HG03521 (cell line): ENCODE results near the gene TEC.
"Not testable (repeated sequence)": the region's sequence is repeated elsewhere in the genome, so short reads cannot be mapped to it uniquely, and the experiment has no call there.

Source experiments
- ATAC-seq: cut with Tn5 transposase; IDR thresholded peaks from one replicate; pipeline ENCODE4 v1.9.1; 2021; ENCODE audit warnings: mild to moderate bottlenecking, moderate library complexity; ENCODE audit not compliant: unreplicated experiment

The TEC gene

DNA sequence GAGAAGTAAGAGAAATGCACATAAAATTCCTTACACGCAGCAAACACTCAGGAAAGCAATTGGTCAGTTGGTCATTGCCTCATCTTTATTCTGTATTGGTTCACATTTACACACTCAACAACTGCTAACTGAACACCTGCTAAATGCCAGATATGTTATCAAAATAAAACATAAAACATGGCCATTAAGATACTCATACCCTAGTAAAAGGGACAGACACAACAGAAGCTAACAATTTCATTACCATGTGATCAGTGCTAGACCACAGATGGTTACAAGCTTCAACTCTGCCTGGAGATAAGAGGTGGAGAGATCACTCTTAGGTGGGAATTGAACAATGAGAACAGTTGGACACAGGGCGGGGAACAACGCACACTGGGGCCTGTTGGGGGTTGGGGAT is 26.2 kb downstream of the TEC start:
- ATAC-seq = no peak

DNA sequence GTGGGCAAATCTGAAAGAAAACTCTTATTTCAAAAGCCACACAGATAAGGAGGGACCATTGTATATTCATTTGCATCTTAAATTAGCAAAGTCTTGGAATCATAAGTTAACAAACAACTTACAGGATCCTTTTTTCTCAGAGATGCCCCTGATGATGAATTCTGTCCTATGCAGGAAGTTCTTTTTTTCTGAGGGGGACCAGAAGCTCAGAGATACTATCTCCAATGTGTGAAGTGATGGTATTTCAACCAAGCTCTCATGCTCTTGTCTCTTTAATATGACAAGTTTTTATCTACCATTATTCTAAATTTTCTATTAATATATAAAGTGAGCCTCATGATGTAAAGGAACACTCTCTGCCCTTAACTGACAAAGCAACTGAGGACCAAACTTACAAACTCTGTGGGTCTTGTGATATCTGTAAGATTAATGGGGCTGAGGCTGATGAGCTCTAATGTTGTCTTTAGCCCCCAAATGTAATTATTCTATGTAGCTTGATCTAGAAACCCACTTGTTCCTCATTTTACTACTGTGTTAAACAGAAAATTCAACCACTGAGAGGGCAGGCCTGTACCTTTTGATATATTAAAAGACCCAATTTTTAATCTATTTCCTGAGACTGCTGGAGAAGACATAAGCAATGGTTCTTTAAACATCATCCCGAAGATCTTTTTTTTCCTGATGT is 27.0 kb downstream of the TEC start:
- ATAC-seq = no peak

DNA sequence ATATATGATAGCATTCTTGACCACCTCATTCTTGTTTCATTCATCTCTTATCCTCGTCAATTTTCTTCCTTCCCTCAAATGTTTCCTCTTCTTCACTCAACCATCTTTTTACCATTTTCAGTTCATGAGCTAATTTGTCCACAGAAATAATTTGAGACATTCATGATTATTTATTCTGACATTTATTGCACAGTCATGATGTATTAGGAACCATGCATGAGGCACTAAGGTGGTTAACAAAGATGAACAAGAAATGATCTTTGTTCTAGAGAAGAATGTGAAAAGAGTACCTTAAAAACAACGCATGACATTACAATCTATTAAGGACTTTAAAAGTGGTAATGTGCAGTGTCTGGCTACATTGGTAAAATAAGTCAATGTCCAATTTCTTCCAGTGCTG is 27.9 kb downstream of the TEC start:
- ATAC-seq = no peak

DNA sequence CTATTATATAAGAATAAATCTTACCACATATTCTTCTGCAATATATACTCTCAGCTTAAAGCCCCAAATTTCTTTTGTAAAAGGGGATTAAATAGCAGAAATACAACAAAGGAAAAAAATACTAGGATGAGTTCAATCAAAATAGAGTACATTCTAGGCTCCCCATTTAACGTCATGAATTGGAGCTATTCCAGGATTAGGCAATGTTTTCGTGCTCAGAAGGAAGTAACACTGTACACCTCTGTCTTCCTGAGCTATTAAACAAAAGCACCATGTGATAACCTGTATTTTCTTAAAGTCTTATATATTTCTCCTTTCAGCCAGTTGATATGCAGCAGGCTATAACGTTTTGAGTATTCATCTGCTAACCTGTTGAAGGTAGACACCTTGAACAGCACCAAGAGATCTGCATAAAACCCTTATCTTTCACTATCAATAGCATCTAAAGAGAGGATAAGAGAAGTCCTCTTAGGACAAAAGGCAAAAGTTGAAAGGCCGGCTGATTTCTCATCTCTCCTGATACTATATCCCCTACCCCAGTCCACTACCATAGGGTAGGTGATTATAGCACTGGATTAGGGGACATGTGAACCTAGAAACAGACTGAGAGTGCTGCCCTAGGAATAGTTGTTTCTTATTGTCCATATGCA is 31.5 kb downstream of the TEC start:
- ATAC-seq = no peak

DNA sequence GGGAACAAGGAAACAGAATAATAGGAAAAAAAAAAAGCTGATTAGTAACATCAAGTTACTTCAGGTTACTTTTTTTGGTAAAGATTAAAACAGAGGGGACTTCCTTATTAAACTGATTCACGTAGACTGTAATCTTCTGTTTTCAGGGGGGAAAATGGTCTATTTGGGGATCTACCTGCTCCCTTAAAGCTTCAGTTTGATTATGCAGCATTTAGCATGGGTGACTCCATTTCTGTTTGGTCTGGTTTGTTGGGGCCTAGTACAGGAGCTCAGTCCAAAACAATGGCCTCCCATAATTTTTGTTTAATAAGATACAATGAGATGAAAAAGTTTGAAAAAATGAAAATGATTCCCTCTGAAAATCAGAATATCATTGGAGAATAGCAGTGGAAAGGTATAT is 34.6 kb downstream of the TEC start:
- ATAC-seq = no peak

DNA sequence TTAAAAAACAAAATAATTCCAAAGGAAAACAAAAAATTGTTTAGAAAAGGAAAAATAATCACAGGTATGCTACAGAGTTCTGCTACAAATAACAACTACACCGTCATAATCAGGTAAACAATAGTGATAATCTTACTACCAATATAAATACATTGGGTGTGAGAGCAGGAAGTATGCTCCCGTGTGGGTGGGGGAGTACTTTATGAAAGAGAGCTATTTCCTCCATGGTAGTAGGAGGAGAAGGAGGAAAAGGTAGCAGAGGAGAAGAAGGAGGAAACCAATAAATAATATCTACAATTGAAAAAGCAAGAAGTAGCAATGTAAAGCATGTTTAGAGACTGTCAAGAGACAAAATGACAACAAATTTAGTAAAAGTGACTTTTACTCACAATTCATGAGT is 35.1 kb downstream of the TEC start:
- ATAC-seq = no peak

DNA sequence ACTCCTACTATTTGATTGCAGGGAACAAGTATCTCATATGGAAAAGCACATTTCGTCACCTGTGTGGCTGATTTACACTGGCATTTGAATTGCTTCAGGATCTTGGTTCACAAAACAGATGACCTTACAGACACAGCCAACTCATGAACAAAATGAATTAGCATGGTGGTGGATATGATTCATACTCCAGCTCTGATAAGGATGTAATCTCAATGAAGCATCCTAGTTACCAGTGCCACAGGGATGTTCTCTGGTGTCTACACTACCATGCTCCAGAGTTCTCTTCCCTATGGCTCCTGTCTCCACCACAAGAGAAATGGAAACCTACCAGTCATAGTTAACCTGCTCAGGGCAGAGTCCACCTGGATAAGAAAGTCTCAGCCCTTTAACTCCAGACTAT is 40.7 kb downstream of the TEC start:
- ATAC-seq = no peak

DNA sequence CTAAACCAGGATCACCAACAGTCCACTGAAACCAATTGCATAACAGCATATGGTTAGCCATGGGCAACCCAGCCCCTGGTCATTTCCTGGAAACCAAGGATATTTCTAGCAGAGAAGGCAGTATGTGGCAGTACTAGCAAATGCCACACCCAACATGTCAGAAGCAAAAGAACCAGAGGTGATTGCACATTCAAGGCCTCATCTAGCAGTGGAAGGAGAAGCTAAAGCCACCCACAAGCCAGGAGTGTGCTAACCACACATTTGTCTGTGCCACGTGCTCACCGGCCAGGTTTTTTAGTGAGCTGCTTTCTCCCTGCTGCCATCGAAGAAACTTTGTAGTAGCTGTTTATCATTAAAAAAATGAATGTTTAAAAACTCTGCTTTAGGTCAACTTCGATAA is 42.0 kb downstream of the TEC start:
- no peak for ATAC-seq

DNA sequence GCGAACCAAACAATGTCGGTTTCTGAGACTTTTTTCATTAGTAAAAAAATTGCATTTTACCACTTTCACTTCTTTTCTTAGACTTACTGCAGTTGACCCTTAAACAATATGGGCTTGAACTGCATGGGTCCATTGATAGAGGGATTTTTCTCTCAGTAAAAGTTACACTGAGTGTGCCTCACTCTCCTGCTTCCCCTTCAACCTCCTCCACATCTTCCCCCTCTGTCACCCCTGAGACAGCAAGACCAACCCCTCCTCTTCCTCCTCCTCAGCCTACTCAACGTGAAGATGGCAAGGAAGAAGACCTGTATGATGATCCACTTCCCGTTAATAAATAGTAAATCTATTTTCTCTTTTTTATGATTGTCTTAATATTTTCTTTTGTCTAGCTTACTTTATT is 43.4 kb downstream of the TEC start:
- ATAC-seq = no peak

DNA sequence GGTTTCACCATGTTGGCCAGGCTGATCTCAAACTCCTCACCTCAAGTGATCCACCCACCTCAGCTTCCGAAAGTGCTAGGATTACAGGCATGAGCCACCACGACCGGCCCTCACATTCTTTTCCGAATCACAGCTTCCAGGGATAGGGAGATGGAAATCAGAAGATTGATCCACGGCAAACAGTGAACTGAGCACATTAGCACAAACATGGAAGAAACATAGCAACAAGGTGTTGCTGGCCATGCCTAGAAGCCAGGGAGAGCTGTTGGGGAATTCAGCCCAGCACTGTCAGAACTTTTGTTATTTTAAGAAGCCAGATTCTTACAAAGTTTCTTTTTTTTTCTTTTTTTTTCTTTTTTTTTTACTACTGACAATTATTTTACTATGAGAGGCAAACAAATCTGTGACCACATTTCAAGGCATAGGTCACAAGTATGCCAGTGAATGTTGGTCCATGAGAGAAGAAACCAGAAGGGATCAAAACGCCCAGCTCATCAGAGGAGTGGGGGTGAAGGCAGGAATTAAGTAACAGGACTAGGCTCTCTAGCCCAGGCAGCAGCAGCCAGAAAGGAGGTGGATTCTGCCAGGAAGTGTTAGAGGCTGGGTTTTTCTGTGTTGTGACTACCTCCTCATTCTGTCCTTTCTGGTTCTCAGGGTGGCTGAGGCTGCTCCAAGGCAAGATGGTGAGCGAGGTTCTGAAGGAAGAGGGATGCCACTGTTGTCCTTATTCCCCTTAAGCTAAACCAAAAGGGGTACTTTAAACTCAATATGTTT is 44.1 kb downstream of the TEC start:
- no peak for ATAC-seq

DNA sequence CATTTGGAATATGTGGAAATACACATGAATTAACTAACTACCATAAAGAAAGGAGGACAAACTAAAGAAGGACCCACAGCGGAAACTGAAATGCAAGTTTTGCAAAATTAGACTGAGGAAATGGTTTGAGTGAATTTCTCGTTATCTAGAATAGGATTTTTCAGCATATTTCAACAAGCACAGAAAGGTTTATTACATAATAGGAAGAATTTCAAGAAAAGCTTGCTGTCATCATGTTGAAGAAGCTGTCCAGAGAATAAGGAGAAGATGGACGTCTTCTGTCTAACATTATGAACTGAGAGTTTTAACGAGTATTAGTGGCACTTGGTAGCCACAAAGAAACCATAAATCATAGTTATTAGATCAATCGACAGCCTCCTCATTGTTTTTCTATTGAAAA is 45.0 kb downstream of the TEC start:
- ATAC-seq = no peak

DNA sequence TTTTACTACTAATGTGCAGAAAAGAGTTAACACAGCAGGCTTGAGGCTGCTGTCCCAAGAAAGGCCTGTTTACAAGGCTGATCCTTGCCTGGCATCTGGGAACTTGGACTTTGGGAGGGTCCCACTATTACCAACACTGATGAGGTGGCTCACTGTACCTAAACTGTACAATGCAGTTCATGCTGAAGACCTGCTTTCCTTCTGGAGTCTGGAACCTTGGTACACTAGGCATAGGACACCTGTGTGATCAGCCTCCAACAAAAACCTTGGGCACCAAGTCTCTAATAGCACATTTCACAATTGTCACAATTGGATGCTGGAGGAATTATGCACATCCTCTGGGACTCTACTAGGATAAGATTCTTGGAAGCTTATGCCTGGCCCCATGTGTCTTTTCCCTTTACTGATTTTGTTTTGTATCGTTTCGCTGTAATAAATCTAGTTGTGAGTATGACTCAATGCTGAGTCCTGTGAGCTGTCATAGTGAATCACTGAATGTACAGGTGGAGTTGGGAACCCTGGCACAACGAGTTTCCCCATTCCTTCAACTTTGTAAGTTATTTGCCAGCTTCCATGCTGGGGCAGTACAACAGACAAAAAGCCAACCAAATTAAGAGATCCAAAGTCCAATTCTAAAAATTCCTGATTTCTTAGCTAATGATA is 45.9 kb downstream of the TEC start:
- ATAC-seq = no peak

DNA sequence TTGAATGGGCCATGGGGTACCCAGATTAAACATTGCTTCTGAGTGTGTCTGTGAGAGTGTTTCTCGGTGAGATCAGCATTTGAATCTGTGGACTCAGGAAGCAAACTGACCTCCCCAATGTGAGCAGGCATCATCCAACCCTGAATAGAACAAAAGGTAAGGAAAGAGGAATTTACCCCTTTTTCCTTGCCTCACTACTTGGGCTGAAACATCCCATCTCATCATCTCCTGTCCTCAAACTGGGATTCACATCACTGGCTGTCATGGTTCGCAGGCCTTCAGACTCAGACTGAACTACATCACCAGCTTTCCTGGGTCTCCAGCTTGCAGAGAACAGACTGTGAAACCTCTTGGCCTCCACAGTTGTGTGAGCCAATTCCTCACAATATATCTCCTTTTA is 47.1 kb downstream of the TEC start:
- no peak for ATAC-seq

DNA sequence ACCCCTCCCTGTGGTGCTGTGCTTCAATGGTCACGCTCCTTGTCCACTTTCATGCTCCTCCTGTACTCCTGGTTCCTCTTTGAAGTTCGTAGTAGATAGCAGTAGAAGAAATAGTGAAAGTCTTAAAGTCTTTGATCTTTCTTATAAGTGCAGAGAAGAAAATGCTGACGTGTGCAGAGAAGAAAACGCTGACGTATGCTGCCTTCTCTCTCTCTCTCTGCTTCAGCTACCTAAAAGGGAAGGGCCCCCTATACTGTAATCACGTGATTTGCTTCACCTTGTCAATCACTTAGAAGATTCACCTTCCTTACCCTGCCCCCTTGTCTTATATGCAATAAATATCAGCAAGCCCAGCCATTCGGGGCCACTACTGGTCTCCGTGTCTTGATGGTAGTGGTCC is 50.2 kb downstream of the TEC start:
- not testable (repeated sequence) for ATAC-seq

DNA sequence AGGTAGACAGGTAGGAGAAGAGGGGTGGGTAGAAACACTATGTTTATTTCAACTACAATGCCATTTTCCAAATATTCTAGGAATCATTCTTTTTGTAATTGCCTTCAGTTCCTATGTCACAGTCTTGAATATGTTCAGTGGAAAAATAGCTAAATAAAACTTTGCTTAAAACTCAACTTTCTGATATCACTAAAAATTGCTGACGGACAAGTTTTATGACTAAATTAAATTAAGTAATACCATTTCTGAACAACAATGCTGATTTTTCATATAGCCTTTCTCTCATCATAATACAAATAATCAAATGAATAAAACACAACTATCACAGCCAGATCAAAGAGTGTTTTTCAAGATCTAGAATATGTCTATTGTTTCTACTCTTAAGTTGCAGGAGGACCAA is 53.1 kb downstream of the TEC start:
- ATAC-seq = no peak

DNA sequence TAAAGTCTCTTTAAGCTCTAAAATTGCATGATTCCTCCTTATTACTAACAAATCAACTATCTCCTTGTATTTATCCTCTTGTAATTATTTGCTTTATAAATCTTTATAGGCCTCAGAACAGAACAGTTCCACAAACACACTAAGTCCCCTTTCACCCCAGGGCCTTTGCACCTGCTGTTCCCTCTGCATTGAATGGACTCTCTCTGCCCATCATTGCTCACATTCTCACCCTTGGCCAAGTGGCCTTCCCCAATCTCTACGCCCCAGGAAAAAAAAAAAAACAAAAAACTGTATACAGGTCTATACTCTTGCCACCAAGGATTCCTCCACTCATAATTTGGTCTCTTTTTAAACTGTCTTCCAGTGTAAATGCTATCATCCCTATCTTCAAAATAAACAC is 53.7 kb downstream of the TEC start:
- no peak for ATAC-seq

DNA sequence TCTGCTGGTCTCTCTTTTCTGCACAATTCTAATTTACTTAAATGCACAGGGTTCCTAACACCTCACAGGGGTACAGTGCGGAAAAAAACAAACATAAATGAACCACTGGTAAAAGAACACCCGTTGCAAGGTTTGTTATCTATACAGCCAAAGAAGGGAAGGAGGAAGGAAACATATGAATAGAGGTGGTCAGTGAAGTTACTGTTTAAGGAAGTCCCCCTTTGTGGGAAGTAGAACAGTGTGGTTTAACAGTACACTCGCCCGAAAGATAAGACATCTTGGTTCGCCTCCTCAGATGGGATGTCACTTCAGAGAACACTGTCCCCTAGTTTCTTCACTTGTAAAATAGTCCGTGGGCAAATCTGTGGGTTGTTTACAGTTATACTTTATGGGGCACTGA is 57.5 kb downstream of the TEC start:
- peak; percentile 76 for ATAC-seq

DNA sequence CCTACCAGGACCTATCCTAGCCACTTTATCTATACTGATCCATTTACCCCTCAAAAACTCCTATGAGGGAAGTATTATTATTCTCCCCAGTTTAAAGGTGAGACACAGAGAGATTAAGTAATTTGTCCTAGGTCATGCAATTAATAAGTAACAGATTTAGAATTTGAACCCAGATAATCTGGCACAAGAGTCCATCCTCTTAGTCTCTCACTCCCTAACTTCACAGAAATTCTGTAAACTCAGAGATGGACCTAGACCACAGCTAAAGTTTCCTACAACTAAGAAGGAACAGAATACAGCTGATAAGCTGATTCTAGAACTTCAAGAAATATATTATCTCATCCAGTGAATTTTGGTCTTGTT is 58.7 kb downstream of the TEC start:
- ATAC-seq = no peak

DNA sequence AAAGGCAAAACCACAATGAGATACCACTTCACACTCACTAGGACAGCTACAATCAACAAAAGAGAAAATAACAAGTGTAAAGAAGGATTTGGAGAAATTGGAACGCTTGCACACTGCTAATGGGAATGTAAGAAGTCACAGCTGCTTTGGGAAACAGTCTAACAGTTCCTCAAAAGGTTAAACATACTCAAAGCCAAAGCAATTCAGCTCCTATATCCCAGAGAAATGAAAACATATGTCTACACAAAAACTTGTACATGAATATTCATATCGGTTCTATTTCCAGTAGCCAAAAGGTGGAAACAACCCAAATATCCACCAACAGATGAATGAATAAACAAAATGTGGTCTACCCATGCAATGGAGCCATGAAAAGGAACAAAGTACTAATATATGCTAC is 64.0 kb downstream of the TEC start:
- no peak for ATAC-seq

DNA sequence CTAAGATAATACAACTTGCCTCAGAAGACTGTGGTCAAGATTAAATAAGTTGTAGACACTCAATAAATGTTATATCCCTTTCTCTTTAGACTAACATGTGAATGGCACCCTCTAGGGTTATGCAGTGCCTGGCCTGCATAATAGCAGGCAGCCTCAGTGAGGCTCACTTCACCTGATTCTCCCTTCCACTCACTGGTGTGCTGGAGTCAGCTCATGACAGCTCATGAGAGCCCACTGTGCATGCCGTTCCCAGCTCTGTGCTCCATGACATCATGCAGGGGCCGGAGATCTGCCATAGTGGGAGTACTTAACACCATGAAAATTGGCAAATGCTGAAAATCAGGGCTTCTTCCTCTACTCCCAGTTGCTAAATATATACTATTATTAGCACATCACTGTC is 64.5 kb downstream of the TEC start:
- no peak for ATAC-seq

DNA sequence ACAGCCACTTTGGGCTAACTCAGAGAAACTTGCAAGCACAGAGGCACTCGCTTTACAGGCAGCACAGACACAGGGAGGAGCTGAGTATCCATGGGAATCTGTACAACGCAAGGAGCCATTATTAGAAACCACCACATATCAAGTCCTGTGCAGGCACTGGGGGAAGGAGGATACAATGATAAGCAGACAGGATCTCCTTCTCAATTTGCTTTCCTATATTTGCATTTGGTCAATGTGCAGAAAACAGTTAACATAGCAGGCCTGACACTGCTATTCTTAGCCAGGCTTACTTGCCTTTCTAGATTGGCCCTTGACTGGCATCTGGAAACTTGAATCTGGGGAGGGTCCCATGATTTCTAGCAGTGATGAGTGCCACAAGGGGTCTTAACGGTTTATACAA is 65.8 kb downstream of the TEC start:
- ATAC-seq = peak; percentile 28
